Measurements from ENCODE around the gene FGD1.

DNA sequence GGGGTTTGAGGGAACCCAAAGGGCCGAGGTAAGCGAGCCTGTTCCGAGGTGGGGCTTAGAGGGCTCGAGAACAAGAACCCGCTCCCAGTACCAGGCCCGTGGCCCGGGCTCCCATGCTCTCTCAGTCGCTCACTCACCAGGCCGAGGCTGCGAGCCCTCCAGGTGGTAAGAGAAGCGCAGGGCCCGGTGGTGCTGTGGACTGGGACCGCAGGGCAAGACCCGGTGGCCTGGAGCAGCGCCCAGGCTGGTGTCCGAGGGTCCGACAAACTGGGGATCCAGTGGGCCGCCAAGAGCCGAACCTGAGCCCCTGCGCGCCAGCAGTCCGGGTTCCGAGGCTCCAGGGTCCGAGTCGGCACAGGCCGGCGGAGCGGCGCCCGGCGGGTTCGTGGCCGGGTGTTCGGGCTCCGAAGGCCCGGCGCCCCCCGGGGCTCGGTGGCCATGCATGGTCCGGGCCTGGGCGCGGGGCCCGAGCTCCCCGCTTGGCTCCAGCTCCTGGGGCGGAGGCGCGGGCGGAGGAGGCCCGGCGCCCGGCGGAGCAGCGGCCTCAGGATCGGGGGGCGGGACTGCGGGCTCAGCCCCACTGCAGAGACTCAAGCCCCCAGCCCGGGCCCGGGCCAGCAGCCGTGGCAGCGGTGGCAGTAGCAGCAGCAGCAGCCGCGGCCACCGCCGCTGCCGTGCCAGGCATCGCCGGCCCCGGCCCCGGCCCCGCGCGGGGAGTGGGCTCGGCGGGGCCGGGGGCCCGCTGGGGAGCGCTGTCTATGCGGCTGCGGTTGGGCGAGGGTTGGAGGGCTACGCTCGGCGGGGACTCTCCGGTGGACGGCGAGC is 833 bp downstream of the FGD1 start:
- TF ChIP-seq EZH2 (IDR thresholded peaks at IDR 0.05) (no peak), POLR2AphosphoS5 (IDR thresholded peaks at IDR 0.05; ENCODE audit: borderline replicate concordance, low read depth, low read length) (no peak), FOXP2 (optimal IDR thresholded peaks at IDR 0.05; ENCODE audit: control extremely low read depth, extremely low read length, insufficient read depth) (no peak)
